NCI-H1417 treated with DMSO at 0.1 percent for 48 hours (cell line): ENCODE measurements around the gene RHO.
"Not testable (repeated sequence)": the region's sequence is repeated elsewhere in the genome, so short reads cannot be mapped to it uniquely, and the experiment has no call there.

Source experiments
- DNase-seq: peaks from one replicate; lab custom pipeline; 2025; lab: John Stamatoyannopoulos, UW

The RHO gene

DNA sequence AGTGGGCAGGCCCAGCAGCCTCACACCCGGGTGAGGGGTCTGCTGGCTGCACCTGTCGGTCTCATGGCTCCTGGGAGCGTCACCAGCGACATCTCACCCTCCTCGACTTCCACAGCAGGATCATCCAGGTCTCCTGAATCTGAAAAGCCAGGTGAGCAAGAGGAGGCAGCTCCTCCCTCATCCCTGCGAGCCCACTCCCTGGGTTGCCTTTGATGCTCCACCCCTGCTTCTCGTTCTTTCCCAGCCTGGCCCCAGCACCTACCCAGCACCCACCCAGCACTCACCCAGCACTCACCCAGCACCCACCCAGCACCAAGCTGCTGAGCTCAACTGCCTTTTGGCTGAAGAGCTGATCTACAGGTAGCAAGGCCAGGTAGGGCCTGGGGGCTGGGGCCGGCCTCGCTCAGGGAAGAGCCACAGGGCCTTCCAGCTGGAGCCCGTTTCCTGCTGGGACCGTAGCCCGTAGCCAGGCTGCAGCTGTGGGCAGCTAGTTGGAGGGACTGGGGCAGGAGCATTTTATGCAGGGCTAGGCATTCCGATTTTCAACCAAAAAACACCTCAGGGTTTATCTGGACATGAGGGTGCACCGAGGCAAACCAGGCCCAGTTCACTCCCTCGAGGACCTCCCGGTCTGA, 14.8 kb downstream of the RHO start, which contains the start of gene H1-8:
Gene H1-8 (plus strand): TSS at position 20 of the 635 bp plus-strand sequence. CDS start 44 bp downstream, at position 64.
- DNase-seq = no peak

DNA sequence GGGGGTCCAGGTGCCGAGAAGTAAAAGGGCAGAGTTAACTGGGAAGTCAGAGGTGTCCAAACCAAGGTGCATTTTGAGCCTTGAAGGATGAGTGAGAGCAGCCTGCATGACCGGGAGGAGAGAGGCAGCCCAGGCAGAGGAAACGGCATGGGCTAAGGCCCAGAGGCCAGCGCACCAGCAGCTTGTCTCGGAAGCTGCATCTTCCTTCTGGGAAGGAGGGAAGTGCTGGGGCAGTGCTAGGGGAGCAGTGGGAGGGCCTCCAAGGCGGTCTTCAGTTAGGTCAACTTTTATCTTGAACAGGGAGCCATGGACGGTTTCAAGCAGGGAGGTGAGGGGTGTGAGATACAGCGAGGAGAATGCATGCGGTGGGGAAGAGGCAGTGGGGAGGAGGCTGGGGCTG, 15.6 kb downstream of the RHO start:
- no peak for DNase-seq

DNA sequence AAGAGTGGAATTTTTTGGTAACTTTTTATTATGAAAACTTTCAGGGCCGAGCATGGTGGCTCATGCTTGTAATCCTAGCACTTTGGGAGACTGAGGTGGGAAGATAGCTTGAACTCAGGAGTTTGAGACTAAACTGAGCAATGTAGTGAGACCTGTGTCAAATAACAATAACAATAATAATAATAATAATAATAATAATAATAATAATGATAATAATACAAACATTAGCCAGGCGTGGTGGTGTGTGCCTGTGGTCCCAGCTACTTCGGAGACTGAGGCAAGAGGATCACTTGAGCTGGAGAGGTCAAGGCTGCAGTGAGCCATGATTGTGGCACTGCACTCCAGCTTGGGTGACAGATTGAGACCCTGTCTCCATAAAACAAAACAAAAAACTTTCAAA, 17.5 kb downstream of the RHO start:
- DNase-seq = not testable (repeated sequence)

DNA sequence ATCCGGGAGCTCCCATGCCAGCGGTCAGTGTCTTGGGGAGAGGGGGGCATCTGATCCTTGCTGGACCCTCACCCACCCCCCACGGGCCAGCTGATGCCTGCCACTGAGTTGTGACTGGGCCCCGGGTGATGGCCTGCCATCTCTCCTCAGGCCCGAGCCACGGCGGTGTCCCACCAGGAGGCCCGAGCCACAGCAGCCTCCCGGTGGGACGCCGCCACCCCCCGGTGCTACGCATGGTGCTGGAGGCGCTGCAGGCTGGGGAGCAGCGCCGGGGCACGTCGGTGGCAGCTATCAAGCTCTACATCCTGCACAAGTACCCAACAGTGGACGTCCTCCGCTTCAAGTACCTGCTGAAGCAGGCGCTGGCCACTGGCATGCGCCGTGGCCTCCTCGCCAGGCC, 18.8 kb downstream of the RHO start:
- no peak for DNase-seq

DNA sequence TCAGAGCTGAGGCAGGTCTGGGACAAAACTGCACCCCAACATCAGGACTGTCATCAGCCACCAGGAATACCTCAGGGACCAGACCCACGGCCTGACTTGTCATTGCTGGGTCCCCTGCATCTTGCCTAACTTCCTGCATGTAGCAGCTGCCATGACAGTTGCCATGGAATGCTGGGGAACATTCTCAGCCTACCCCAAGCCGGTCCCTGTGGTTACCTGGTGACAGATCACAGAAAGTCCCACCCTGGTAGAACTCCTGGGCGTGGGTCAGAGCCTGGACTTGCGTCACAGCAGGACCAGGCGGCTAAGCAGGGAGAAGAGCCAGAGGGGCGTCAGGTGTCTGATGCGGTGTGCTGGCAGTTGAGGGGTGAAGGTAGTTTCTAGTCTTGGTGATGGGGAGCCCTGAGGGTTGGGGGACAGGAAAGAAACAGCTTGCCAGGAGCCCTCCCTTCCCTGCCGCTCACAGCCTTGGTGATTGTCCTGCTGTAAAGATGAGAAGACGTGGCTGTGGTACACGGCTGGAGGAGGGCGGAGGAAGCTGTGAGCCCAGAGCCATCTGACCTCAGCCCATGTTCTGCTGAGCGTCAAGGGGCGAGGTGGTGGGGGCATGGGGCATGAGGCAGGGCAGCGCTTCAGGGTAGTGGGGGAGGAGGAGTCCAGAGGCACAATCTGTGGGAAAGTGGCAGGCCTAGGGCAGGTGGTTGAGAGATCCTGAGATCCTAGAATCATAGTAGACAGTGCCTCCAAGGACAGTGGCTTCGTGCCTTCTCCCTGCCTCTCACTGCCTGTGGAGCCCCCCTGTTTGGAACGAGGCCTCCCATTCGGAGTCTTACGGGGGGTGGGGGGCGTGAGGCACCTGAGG, 19.9 kb downstream of the RHO start:
- DNase-seq = no peak

DNA sequence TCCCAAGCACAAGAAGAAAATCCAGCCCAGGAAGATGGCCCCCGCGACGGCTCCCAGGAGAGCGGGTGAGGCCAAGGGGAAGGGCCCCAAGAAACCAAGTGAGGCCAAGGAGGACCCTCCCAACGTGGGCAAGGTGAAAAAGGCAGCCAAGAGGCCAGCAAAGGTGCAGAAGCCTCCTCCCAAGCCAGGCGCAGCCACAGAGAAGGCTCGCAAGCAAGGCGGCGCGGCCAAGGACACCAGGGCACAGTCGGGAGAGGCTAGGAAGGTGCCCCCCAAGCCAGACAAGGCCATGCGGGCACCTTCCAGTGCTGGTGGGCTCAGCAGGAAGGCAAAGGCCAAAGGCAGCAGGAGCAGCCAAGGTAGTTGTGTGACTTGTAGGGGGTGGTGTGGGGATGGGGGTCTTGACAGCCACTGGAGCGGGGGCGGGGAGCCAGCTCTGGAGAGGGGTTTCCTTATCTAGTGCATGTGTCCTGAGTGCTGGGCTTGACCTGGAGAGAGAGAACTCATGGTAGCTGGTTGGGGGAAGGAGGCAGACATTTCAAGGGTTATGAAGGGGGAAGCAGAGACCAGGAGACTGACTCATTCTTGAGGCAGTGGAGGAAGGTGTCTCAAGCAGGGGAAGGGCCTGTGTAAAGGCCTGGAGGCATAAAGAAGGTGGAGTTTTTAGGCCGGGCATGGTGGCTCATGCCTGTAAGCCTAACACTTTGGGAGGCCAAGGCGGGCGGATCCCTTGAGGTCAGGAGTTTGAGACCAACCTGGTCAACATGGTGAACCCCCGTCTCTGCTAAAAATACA, 20.8 kb downstream of the RHO start:
- no peak for DNase-seq

DNA sequence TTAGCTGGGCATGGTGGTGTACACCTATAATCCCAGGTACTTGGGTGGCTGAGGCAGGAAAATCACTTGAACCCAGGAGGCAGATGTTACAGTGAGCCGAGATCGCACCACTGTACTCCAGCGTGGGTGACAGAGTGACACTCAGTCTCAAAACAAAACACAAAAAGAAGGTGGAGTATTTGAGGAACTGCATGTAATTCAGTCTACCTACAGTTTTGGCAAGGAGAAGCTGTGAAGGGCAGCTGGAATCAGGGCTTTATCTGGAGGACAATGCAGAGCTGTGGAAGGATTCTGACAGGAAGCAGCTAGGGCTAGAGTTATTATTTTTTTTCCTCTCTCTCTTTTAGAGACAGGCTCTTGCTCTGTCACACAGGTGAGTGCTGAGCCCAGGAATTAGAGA, 21.4 kb downstream of the RHO start:
- no peak for DNase-seq

DNA sequence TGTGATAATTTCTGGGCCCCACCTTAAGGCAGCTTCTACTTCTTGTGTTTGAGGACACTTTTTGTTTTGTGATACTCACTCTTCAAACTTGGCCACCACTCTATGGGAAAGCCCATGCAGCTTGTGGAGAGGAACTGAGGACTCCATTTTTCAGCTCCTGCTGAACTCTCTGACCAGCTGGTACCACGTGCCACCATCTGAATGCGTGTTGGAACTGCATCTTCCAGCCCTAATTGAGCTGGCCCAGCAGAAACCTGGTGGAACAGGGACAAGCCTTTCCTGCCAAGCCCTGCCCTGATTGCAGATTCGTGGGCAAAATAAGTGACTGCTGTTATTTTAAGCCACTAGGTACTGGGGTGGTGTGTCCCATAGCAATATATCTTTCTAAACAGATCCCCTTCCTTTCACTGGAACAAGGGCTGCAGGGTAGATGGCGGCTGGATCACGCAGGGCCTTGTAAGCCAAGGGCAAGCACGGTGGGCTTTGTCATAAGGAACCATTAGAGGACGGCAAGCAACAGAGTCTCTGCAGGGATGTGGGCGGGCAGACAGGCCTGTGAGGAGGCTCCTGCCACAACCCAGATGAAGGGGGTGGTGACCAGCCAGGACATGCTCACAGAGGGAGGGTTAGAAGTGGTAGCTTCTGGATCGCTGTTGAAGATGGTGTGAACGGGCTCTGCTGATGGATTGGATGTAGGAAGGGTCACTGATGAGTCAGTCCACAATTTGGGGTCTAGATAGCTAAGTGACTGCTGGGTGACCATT, 24.0 kb downstream of the RHO start:
- DNase-seq = no peak

DNA sequence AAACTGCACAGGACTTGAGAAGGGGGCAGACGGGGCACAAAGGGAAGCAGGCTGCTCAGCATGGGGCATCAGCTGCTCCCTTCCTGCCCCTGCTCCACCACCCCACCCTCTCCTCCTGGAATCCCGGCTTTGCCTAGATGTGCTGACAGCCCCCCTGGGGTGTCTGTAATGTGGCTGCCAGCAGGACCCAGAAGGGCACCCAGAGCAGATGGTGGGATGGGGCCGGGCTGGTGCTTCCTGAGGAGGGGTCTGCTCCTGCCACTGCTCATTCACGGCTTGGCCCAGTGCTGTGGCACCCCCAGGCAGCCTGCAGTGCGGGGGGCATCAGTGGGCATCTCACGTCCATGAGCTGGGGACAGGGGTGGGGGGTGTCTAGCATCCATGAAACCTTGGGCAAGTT, 24.7 kb downstream of the RHO start:
- no peak for DNase-seq

DNA sequence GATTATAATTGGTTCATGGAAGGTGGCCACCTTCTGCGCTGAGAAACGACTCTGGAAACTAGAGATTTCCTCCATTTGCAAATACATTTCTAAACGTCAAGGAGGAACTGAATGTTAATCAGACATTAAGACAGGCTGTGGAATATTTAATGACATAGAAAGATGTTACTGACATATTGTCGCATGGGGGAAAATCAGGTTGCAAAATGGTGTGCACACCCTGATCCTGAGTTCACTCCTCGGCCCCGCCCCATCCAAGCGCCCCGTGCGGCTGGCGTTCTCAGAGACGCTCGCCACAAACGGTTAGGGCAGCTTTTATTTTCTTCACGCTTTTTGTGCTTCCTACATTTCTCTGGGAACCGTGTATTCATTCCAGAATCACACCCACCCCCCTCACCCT, 25.3 kb downstream of the RHO start:
- DNase-seq = no peak

DNA sequence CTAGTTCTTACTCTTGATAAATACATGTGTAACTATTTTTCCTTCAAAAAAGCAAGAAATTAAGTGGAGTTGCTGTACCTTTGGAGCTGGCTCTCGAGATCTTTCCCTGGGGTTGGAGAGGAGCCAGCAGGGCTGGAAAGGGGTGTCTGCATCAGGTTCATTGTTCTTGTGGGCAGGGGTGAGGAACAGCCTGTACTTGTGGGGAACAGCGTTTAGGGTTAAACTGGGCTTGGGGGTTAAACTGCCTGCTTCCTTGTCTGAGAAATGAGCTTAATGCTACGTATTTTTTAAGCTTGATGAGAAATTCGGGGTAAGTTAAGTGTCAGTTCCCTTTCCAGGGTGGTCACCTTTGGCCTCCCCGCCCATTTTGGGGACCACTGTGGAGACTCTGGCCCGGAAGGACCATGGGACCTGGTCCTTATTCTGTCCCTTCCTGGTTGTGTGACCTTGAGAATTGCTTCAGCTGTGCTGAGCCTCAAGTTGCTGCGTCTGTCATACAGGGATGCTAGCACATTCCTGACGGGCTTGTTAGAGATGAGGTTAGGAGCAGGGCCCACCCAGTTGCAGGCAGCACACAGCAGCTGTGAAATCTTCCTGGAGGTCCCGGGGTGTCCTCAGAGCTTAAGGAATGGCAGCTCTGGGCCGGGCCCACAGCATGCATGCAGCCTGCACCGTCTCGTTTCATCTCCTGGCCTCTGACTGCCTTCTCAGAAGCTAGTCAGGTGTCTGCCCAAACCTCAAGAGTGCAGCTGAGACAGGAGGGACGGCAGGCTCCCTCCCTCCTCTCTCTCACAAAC, 26.1 kb downstream of the RHO start:
- no peak for DNase-seq

DNA sequence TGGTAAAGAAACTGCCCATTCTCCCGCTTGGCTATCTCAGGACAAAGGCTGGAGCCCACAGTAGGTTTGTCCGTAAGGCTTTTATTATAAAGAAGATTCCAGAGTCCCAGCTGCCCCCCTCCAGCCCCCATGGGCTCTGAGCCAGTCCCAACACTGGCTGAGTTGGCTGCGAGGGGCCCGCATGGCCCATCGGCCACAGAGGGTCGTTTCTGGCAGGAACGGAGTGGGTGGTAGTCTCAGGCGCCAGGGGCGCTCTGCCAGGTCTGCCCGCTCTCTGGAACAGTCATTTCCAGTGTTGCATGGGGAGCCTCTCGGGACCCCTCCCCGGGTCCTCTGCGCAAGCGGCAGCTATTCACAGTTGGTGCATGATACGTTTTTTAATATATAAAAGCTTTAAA, 26.7 kb downstream of the RHO start:
- DNase-seq = no peak

DNA sequence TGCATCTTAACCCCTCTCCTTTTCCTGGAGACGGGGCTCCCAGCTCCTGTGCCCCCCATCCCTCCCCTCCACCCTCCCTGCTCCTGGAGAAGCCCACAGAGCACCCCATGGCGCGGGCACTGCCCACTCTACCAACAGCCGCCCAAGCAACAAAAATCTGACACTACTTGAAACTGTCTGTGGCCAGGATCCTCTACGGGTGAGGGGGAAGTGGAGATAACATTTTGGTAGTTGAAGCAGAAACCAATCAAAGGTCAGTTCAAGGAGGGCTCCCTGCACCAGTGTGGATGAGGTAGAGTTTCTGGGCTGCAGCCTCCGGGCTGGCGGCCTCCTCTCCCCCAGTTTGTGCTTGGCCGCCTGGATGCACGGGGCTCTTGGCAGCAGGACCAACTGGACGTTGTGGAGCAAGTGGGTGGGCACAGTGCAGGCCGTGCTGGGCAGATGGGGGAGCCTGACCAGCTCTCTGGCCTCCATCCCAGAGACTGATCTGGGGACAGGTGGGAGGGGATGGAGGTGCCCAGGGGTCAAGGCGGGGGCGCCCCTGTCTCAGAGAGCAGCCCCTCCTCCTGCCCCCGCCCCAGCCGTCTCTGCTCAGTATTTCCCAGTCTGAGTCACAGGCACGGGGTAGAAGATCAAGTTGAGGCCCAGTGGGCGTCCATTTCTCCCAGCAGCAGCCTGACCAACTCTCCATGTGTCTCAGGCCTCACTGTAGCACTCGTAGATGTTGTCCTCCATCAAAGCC, 27.3 kb downstream of the RHO start:
- DNase-seq = no peak

DNA sequence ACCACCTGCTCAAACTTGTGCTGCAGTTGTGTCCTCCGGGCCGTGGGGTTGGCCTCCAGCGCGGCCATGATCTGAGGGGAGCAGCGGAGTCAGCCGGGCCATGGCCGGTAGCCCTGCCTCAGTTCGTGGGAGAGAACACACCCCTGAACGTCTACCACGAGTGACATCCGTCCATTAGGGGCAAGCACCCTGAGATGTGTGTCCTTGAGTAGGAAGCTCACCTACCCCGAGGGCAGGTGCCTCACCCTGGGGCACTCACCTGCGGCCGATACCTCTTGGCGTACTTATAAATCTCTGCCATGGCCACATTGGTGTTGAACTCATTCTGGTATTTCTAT, 27.9 kb downstream of the RHO start:
- DNase-seq = no peak

DNA sequence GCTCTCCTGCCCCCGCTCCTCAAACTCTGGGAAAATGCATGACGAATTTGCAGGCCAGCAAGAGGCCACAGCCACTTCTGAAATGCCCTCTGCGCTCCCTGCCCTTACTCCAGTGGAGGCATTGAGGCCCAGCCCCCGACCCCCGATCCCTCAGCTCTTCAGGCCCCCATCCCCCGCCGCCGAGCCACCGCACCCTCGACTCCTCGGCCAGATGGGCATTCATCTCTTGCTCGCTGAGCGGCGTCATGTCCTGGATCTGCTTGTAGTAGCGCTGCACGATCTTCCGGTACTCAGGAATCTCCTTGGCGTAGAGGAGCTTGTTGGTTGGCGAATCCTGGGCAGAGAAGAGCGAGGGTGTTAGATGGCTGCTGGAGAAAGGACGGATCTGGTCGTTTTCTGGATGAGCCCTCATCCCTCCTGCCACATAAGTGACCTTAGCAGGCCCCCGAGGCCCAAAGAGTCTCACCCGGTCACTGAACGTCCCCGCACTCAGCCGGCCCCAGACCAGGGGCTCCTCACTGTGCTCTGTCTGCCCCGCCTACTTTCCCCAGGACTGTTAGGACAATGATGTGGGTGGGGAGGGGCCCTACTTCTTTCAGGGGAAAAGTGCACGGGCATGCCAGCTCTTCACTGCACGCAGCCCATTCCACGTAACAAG, 28.6 kb downstream of the RHO start:
- no peak for DNase-seq

DNA sequence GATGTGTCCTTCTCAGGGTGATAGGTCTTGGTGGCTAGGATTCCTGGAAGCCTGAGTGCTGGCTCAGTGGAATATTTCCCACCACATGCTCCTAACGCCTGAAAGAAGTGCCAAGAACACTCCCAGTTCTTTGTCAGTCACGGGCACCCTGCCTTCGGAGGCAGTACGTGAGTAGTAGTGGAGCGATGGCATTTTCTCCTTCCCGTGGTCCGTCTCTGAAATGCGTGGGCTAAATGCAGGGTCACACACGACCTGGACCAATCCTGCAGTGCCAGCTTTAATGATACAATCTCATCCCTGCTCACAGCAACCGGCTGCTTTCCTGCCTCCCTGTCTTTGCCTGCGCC, 29.1 kb downstream of the RHO start:
- DNase-seq = no peak

DNA sequence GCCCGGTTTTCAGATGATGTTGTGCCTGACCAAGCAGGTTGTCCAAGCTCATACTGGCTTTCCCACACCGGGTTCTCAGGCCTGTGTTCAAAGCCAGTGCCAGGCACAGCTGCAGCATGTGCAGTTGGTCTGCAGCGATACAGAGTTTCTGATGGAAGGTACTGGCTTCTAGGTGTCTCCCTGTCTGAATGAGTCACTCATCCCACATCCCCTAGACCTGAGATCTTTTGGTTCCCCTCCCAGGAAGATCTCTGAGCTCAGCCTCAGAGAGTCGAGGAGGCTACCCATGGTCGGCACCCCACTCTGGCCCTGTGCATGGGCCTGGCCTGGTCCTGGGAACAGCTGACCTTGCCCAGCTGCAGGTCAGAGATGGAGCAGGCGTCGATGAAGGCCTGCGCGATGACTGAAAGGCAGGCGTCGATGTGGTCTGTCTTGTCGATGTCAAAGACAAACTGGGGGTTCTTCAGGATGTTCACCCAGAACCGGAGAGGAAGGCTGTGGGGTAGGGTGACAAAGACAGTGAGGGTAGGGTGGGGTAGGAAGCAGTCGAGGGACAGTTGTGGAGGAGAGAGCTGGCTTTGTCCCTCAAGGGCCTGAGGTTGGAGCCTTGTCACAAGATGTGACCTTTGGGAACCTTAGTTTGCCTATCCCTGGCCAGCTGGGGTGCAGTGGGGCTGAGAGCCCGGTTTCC, 29.8 kb downstream of the RHO start:
- DNase-seq = no peak

DNA sequence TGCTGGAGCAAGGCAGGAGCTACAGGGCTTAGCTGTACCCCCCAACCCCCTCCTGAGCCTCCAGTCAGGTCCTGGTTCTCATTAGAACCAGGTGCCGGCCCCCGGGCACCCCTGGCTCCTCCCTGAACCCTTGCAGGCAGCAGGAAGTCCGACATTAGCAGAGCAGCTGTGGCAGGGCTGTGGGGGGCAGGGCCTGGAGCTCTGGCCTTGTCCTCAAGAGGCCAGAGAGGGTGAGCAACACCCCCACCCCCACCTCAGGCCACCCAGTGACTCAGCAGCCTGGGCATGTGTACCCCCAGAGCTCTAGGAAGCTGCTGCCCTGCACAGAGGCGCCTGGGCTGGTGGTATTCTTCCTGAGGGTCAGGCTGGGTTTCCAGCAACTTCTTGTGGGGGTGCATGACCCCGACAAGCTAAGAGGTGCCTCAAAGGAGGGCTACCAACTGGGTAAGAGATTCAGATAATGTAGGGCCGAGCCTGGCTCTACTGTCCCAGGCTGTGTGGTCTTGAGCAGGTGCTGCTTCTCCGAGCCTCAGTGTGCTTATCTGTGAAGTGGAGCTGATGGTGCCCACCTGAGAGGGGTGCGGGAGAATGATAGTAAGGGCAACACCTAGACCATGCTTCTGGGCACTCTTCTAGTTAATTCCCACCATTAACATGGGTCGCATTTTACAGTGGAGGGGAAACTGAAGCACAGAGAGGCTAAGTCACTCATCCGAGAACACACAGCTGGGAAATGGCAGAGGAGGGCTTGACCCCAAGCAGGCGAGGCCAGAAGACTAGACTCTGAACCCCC, 30.5 kb downstream of the RHO start:
- DNase-seq = no peak

DNA sequence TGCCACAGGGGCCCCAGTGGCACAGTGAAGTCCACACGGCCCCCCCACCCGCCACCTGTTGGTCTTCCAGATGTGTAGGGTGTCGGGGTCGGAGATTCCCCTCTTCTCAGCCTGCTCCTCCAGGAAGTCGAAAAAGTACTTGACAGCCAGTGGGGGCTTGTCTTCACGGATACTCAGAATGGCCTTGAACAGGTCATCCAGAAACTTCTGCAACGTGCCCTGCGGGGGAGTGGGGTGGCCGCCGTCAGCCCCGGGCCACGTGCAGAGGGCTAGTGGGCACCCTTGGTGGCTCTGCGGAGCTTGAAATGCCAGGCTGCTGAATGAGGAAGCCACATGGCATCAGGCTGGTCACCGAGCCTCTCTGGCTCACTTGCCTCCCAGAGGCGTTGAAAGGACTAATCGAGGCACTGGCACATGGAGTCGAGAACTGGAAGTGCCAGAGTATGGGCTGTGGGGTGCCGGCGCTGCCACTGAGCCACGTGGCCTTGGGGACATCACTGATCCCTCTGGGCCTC, 31.2 kb downstream of the RHO start:
- no peak for DNase-seq
